Colonic mucosa (tissue), 4 donors: ENCODE measurements around the gene CHCHD3. TPM values are rescaled to one million over a fixed set of nuclear protein-coding genes. Genes with fewer than 3 reads are reported as not detected.

Experiments used
- DNase-seq: peaks from one replicate; pipeline ENCODE4 v3.0.0-alpha.2; 2020
- H3K27ac ChIP-seq: fragments of 200-600 bp; one replicate; pipeline ENCODE4 v1.8.0; 2021
- H3K27me3 ChIP-seq: fragments of 200-600 bp; one replicate; pipeline ENCODE4 v1.8.0; 2021
- H3K36me3 ChIP-seq: fragments of 200-600 bp; one replicate; pipeline ENCODE4 v1.8.0; 2021
- H3K4me1 ChIP-seq: fragments of 200-600 bp; one replicate; pipeline ENCODE4 v1.8.0; 2021; ENCODE audit warnings: mild to moderate bottlenecking
- H3K4me3 ChIP-seq: fragments of 200-600 bp; one replicate; pipeline ENCODE4 v1.8.0; 2021
- H3K9ac ChIP-seq, 2 donors: one replicate each; pipeline ENCODE4 v1.7.0; 2013; ENCODE audit warnings: control low read depth in 2 of 2, low read depth in 2 of 2, low read length in 2 of 2
- H3K9me3 ChIP-seq: fragments of 200-600 bp; one replicate; pipeline ENCODE4 v1.8.0; 2021
- intact Hi-C: fragments of 100-400 bp; cut with DNase I; formaldehyde crosslinking; loops from one replicate; pipeline ENCODE4 v1.14.1; 2022
- total RNA-seq, 2 donors: library from RNA; stranded (reverse); fragmentation: NEBNext Ultra II Directional in 1 of 2; extraction: Animal tissue kit (Norgen Biotek cat#: 25700) in 1 of 2; gene quantifications; one replicate each; pipeline ENCODE4 v1.2.1, GENCODE V29; 2021
- TF ChIP-seq, protein P1 (sequence below): fragments of 200-600 bp; IDR thresholded peaks from one replicate; pipeline ENCODE4 v1.8.0; 2022; ENCODE audit warnings: antibody characterized with exemption, mild to moderate bottlenecking
- donor health status: healthy.
- donor health status: DM: no; HTN: no; CAD: no.
- donor health status: DM: no; HTN: no; CAD: no.

Gene CHCHD3
- total RNA-seq, 2 donors from 2014 or later, result 81.5 to 112 TPM

GRCh38 chr7:132780822-132781221 lies 301.1 kb downstream of the CHCHD3 start:
- DNase-seq, result no peak
- no peaks in the 10 kb centered on the region for H3K27me3 ChIP-seq
- no peak overlapping the region for H3K27ac ChIP-seq
- TF ChIP-seq, protein P1, sequence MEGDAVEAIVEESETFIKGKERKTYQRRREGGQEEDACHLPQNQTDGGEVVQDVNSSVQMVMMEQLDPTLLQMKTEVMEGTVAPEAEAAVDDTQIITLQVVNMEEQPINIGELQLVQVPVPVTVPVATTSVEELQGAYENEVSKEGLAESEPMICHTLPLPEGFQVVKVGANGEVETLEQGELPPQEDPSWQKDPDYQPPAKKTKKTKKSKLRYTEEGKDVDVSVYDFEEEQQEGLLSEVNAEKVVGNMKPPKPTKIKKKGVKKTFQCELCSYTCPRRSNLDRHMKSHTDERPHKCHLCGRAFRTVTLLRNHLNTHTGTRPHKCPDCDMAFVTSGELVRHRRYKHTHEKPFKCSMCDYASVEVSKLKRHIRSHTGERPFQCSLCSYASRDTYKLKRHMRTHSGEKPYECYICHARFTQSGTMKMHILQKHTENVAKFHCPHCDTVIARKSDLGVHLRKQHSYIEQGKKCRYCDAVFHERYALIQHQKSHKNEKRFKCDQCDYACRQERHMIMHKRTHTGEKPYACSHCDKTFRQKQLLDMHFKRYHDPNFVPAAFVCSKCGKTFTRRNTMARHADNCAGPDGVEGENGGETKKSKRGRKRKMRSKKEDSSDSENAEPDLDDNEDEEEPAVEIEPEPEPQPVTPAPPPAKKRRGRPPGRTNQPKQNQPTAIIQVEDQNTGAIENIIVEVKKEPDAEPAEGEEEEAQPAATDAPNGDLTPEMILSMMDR, result no peak
- H3K4me1 ChIP-seq, result no peaks in the 10 kb centered on the region
- intact Hi-C loops, result no loop called here
- no peaks in the 10 kb centered on the region for H3K9me3 ChIP-seq
- no peak overlapping the region for H3K9ac ChIP-seq
- no peaks in the 10 kb centered on the region for H3K36me3 ChIP-seq
- no peak overlapping the region for H3K4me3 ChIP-seq

- Histone ChIP-seq H3K4me3 (no peak overlapping the region), H3K27ac (no peak overlapping the region), H3K9me3 (no peaks in the 10 kb centered on the region), H3K36me3 (no peaks in the 10 kb centered on the region), H3K27me3 (no peaks in the 10 kb centered on the region), H3K9ac (no peak overlapping the region), H3K4me1 (no peaks in the 10 kb centered on the region)
- no peak for DNase-seq
- intact Hi-C loops, result no loop called here
- TF ChIP-seq, protein P1, result no peak
Measured at GRCh38 chr7:132779164-132779563, 302.7 kb downstream of the CHCHD3 start.

DNA sequence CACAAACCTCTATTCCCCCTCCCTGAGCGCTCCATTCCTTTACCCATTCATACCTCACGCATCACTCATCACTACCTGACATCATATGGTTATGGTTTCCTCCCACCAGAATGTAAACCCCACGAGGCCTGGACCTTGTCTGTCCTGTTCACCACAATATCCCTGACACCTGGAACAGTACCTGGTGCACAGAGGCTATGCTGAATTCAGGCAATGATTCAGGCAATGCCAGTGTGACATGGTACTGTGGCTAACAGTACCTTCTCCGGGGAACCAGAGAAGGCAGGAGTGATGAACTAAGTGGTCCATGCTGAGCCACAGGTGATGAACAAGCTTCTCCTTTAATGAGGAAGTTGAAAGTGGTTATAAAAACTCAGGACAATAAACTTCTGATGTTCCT lies 303.1 kb downstream of the CHCHD3 start:
- DNase-seq, result no peak
- H3K4me3 ChIP-seq, result no peak overlapping the region
- H3K27me3 ChIP-seq, result no peaks in the 10 kb centered on the region
- no peak overlapping the region for H3K27ac ChIP-seq
- H3K9me3 ChIP-seq, result no peaks in the 10 kb centered on the region
- H3K36me3 ChIP-seq, result no peaks in the 10 kb centered on the region
- no peak overlapping the region for H3K9ac ChIP-seq
- H3K4me1 ChIP-seq, result no peaks in the 10 kb centered on the region
- TF ChIP-seq, protein P1, result no peak
- intact Hi-C loops, result no loop called here

- no peak for DNase-seq
- TF ChIP-seq, protein P1, result no peak
- intact Hi-C loops, result no loop called here
- Histone ChIP-seq H3K36me3 (no peaks in the 10 kb centered on the region), H3K4me1 (no peaks in the 10 kb centered on the region), H3K27ac (no peak overlapping the region), H3K27me3 (no peaks in the 10 kb centered on the region), H3K9me3 (no peaks in the 10 kb centered on the region), H3K9ac (no peak overlapping the region), H3K4me3 (no peak overlapping the region)
Measured at GRCh38 chr7:132777956-132778355, 303.9 kb downstream of the CHCHD3 start.

DNA sequence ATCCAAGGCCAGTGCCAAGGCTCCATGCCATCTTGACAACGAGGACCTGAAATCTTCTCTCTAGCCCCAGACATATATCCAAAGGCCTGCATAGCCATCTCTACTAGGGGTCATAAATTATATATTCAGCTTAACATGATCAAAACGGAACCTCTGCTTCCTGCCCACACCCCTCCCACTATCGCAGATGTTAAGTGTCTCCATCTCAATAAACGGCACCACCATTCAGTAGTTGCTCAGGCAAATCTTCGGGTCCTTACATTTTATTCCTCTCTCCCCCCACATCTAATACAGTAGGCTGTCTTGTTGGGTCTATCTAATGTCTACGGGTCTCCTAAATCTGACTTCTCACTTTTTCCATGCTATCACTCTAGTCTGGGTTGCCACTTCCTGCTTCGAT lies 304.5 kb downstream of the CHCHD3 start:
- Histone ChIP-seq H3K4me3 (no peak overlapping the region), H3K4me1 (no peaks in the 10 kb centered on the region), H3K27ac (no peak overlapping the region), H3K9me3 (no peaks in the 10 kb centered on the region), H3K36me3 (no peaks in the 10 kb centered on the region), H3K27me3 (no peaks in the 10 kb centered on the region), H3K9ac (no peak overlapping the region)
- intact Hi-C loops, result no loop called here
- TF ChIP-seq, protein P1, result no peak
- DNase-seq, result no peak
